ENCODE data around the gene PIH1D1. TPM values are rescaled to one million over a fixed set of nuclear protein-coding genes. Genes with fewer than 3 reads are reported as not detected.

Gene PIH1D1
- total and polyA plus RNA-seq, 10 of the 15 experiments (the other 5 are each of a cell fraction or from before 2014, with no cell fraction given) = 16.1 to 153 (median 106) TPM

DNA sequence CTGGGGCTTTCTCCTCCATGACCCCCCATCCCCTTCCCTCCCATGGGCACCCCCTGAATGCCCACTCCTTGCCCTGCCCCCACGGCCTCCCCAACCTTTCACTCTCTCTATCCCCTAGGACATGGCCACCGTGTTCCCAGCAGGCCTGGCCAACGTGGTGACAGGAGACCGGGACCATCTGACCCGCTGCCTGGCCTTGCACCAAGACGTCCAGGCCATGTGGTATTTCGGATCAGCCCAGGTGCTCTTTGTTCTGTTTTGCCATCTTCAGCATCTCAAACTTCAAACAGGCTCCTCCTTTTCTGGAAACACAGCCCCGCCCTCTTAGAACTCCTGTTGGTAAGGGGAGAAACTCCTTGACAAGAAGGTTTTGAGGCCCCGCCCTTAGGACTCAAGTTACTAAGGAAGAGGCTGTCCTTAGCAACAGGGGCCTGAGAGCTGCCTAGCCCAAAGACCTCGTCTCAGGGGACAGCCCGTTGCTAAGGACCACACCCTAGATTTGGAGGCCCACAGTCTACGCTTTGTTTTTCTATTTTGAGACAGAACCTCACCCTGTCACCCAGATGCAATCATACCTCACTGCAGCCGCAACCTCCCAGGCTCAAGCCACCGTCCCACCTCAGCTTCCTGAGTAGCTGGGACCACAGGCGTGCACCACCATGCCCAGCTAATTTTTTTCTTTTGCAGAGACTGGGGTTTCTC lies 17.3 kb upstream of the PIH1D1 start (continued):
- peak; percentile 15; the same call in 1 of the 2 replicates for TF ChIP-seq ZNF384 (IDR thresholded peaks at IDR 0.05; ENCODE audit: borderline replicate concordance, low read depth, low read length)
- TF ChIP-seq IKZF2 (IDR thresholded peaks at IDR 0.05) = peak; percentile 71
- TF ChIP-seq PAX5 (IDR thresholded peaks at IDR 0.05; ENCODE audit: borderline replicate concordance, low read depth, low read length) = peak; percentile 45; the same call in 1 of the 2 replicates
- TF ChIP-seq BCL11A (IDR thresholded peaks at IDR 0.05; ENCODE audit: low read depth, low read length) = peak; percentile 72
- no peak for TF ChIP-seq RCOR1 (conservative IDR thresholded peaks at IDR 0.05; ENCODE audit: low read depth, low read length)
- peak; percentile 94 for TF ChIP-seq MEF2B (IDR thresholded peaks at IDR 0.05; ENCODE audit: partially characterized antibody, poor library complexity, severe bottlenecking)
- peak; percentile 79 for TF ChIP-seq ATF7 (IDR thresholded peaks at IDR 0.05; ENCODE audit: low read depth)

DNA sequence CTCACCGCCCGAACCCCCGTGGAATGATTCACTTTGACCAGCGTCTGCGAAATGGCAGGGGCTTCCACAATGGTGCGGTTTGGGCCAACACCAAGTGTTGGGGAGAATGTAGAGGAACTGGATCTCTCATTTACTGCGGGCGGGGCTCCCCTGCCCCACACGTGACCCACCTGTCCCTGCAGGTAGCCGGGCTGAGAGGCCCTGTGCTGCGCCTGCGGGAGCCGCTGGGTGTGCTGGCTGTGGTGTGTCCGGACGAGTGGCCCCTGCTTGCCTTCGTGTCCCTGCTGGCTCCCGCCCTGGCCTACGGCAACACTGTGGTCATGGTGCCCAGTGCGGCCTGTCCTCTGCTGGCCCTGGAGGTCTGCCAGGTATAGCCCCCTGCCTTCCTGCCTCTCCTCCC lies 16.6 kb upstream of the PIH1D1 start:
- Histone ChIP-seq H3K4me3 (no peak overlapping the region), H3K4me2 (ENCODE audit: control insufficient read depth, insufficient read depth) (no peak overlapping the region), H3K27me3 (replicated peaks in 1 of 2; ENCODE audit: control insufficient read depth in 2 of 2, insufficient read depth in 2 of 2, low read length in 1 of 2) (no peaks in the 10 kb centered on the region), H4K20me1 (ENCODE audit: control insufficient read depth, insufficient read depth) (no peaks in the 10 kb centered on the region), H3K9me3 (replicated peaks; ENCODE audit: control insufficient read depth, insufficient read depth, low read length) (no peaks in the 10 kb centered on the region), H2AFZ (ENCODE audit: control insufficient read depth, low read depth, low read length) (no peak overlapping the region), H3K4me1 (ENCODE audit: control insufficient read depth, insufficient read depth, low read length) (peaks cover 31% of the 10 kb centered on the region), H3K9ac (ENCODE audit: control insufficient read depth, insufficient read depth, low read length) (no peak overlapping the region), H3K27ac (ENCODE audit: control insufficient read depth, insufficient read depth) (no peak overlapping the region), H3K79me2 (ENCODE audit: control insufficient read depth, insufficient read depth, low read length) (no peaks in the 10 kb centered on the region), H3K36me3 (ENCODE audit: control insufficient read depth in 2 of 2, insufficient read depth in 2 of 2, low read length in 1 of 2) (peaks cover 2% of the 10 kb centered on the region in 2 experiments; a peak in 2 of 4 replicates)
- ATAC-seq (no peak), FAIRE-seq (no peak), DNase-seq (ENCODE audit: low read depth, low spot score) (no peak)
- TF ChIP-seq RELB (IDR thresholded peaks at IDR 0.05; ENCODE audit: low read depth) = no peak
- no peak for TF ChIP-seq ZNF622 (IDR thresholded peaks at IDR 0.05)
- TF ChIP-seq, protein P1, sequence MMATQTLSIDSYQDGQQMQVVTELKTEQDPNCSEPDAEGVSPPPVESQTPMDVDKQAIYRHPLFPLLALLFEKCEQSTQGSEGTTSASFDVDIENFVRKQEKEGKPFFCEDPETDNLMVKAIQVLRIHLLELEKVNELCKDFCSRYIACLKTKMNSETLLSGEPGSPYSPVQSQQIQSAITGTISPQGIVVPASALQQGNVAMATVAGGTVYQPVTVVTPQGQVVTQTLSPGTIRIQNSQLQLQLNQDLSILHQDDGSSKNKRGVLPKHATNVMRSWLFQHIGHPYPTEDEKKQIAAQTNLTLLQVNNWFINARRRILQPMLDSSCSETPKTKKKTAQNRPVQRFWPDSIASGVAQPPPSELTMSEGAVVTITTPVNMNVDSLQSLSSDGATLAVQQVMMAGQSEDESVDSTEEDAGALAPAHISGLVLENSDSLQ (IDR thresholded peaks at IDR 0.05) = no peak
- TF ChIP-seq TCF12 (IDR thresholded peaks at IDR 0.05; ENCODE audit: low read depth, low read length) = no peak
- no peak for TF ChIP-seq TARDBP (IDR thresholded peaks at IDR 0.05; ENCODE audit: borderline replicate concordance)
- TF ChIP-seq TCF3 (IDR thresholded peaks at IDR 0.05; ENCODE audit: borderline replicate concordance, insufficient read depth, low read depth, low read length) = no peak
- in situ Hi-C loops (cut with MboI) = no loop called here
- ChIA-PET SMC1A (ENCODE audit: uncharacterized antibody, unreplicated experiment) (interaction anchor here (3.2 kb wide), 1 partner anchor 13 kb away, joined by 53 read pairs; the partner anchor contains the start of genes ALDH16A1 and PIH1D1), CTCF (interaction anchor here (3.6 to 3.7 kb wide), 2 partner anchors 10 to 23 kb away, joined by 29 to 31 read pairs; no protein-coding TSS in a partner anchor), POLR2A (interaction anchor here (6.2 kb wide), 1 partner anchor 15 kb away, joined by 81 read pairs; the partner anchor contains the start of genes ALDH16A1 and PIH1D1), RAD21 (ENCODE audit: unreplicated experiment) (interaction anchor here (3.2 to 6.0 kb wide), 2 partner anchors 14 to 77 kb away, joined by 23 to 90 read pairs; partner anchors contain the start of genes ALDH16A1 and PIH1D1)
- 73% methylated on average over 18 of the region's 19 CpGs for whole genome bisulfite sequencing (ENCODE audit: insufficient coverage, insufficient replicate concordance, low lambda C conversion rate, missing lambda C conversion rate)
- no TSS peak for BruUV-seq (replicated peaks)
- intact Hi-C loops (cut with micrococcal nuclease; ENCODE audit: unreplicated experiment) = no loop called here
